ENCODE measurements around the gene WDR90. TPM values are rescaled to one million over a fixed set of nuclear protein-coding genes. Genes with fewer than 3 reads are reported as not detected.
"Not testable (repeated sequence)": the region's sequence is repeated elsewhere in the genome, so short reads cannot be mapped to it uniquely, and the experiment has no call there.

The WDR90 gene
- total RNA-seq, 1 donor from 2014 or later, result 75.9 TPM

DNA sequence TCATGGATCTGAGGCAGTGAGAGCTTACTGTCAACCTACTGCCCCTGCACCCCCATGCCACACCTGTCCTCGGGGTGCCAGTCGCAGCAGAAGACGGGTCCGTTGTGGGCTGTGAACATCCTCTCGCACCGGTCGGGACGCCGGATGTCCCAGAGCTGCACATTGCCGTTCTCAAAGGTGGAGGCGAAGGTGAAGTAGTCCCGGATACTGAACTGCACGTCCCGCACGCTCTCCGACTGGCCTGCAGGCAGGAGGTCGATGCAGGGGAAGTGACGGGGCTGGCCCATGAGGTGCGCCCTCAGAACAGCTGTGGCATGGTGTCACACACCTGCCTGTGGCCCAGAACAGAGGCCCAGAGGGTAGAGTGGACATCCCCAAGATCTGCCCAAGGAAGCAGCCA, 38.3 kb downstream of the WDR90 start:
- Mint-ChIP-seq H3K27ac (no peak overlapping the region), H3K27me3 (ENCODE audit: low read depth) (peaks cover 19% of the 10 kb centered on the region), H3K4me3 (peak overlapping the region; percentile 6), H3K36me3 (peaks cover 3% of the 10 kb centered on the region), H3K9me3 (no peaks in the 10 kb centered on the region), H3K4me1 (peaks cover 18% of the 10 kb centered on the region)
- TF ChIP-seq, protein P1, sequence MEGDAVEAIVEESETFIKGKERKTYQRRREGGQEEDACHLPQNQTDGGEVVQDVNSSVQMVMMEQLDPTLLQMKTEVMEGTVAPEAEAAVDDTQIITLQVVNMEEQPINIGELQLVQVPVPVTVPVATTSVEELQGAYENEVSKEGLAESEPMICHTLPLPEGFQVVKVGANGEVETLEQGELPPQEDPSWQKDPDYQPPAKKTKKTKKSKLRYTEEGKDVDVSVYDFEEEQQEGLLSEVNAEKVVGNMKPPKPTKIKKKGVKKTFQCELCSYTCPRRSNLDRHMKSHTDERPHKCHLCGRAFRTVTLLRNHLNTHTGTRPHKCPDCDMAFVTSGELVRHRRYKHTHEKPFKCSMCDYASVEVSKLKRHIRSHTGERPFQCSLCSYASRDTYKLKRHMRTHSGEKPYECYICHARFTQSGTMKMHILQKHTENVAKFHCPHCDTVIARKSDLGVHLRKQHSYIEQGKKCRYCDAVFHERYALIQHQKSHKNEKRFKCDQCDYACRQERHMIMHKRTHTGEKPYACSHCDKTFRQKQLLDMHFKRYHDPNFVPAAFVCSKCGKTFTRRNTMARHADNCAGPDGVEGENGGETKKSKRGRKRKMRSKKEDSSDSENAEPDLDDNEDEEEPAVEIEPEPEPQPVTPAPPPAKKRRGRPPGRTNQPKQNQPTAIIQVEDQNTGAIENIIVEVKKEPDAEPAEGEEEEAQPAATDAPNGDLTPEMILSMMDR (IDR thresholded peaks at IDR 0.05; ENCODE audit: unreplicated experiment), result no peak
- DNase-seq (ENCODE audit: low spot score in 2 of 2, unreplicated experiment in 2 of 2), result no peak

DNA sequence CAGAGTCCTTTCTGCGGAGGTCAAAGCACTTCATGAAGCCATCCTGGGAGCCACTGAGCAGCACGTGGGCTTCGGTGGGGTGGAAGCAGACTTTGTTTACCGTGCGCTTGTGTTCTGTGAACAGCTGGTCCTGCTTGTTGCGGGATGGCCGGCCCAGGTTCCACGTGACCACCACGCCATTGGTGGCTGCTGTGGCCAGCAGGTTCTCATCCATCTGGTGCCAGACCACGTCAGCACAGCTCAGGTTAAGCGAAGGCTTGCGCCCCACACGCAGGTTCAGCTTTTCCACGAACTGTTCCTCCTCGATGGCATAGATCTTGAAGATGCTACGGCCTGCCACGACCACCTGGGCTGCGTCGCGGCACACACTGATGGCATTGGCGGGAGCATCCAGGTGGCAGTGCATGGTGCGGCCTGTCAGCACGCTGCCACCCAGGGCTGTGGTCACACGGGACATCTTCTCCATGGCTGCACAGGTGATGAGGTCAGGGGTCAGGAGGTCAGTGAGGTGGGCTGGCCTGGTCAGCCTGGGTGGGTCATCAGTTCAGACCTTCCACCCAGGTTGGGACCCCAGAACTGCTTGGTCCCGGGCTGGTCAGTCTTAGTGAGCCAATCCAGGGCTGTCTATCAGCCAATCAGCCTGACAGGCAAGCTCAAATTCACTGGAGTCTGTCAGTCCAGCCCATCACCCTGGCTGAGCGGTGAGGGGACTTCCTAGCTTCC, 40.2 kb downstream of the WDR90 start:
- no peak overlapping the region for H3K27ac Mint-ChIP-seq

DNA sequence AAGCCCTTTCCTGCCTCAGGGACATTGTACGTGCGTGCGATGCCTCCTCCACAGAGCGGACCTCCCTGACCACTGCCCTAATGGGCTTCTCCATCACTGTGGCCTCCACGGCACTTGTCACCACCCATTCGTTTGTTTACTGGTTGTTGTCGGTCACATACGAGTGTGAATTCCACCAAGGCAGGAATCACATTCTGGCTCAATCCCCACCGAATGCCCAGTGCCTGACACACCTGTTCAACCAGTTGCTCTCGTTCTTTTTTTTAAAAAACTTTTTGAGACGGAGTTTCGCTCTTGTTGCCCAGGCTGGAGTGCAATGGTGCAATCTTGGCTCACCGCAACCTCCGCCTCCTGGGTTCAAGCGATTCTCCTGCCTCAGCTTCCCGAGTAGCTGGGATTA, 42.1 kb downstream of the WDR90 start:
- DNase-seq (ENCODE audit: low spot score in 2 of 2, unreplicated experiment in 2 of 2); H3K27ac Mint-ChIP-seq: not testable (repeated sequence)
- peaks cover 51% of the 10 kb centered on the region for H3K27me3 Mint-ChIP-seq (ENCODE audit: low read depth)

More for the DNA sequence above, 40.2 kb downstream of the WDR90 start:
- Mint-ChIP-seq H3K4me1 (peaks cover 17% of the 10 kb centered on the region), H3K9me3 (no peaks in the 10 kb centered on the region), H3K4me3 (peak overlapping the region; percentile 89), H3K36me3 (peaks cover 2% of the 10 kb centered on the region), H3K27me3 (ENCODE audit: low read depth) (peaks cover 35% of the 10 kb centered on the region)
- TF ChIP-seq, protein P1 (IDR thresholded peaks at IDR 0.05; ENCODE audit: unreplicated experiment), result no peak
- no peak for DNase-seq (ENCODE audit: low spot score in 2 of 2, unreplicated experiment in 2 of 2)

DNA sequence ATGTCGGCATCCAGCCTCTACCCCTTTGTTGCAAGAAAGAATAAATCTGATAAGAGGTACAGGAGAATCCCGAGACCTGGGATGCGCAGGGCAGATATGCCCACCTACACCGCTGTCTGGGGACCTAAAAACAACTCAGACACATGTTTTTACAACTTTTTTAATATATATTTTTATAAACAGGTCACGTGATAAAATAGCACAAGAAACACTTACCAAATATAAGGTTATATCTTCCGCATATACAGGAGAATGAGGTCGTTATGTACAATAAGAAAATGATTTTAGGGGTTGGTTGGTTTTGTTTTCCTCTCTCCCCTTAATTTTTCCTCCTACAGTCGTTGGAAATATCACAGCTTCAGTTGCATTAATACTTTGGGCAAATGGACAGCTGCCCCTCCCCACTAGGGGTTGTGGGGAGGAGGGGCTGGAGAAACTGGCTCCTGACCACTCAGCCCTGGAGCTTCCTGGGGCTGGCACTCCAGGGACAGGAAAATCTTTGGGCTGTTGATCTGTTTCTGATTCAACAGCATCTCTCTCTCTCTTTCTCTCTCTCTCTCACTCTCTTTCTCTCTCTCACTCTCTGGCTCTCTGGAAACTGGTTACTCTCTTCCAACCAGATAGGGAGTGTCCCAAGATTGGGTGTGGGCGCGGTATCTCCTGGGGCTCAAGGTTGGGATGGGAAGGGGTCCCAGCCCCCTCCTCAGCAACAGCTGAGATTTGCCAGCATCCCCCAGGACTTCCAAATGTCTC, 43.4 kb downstream of the WDR90 start:
- DNase-seq (ENCODE audit: low spot score in 2 of 2, unreplicated experiment in 2 of 2), result no peak
- Mint-ChIP-seq H3K27ac (no peak overlapping the region), H3K9me3 (no peaks in the 10 kb centered on the region), H3K4me1 (peaks cover 20% of the 10 kb centered on the region), H3K36me3 (no peaks in the 10 kb centered on the region), H3K4me3 (peak overlapping the region; percentile 6), H3K27me3 (ENCODE audit: low read depth) (peaks cover 62% of the 10 kb centered on the region)
- TF ChIP-seq, protein P1 (IDR thresholded peaks at IDR 0.05; ENCODE audit: unreplicated experiment), result no peak

More for the DNA sequence above, 42.1 kb downstream of the WDR90 start:
- Mint-ChIP-seq H3K4me3 (peak overlapping the region; percentile 89), H3K4me1 (peaks cover 20% of the 10 kb centered on the region)
- H3K9me3 Mint-ChIP-seq, H3K36me3 Mint-ChIP-seq: not testable (repeated sequence)

DNA sequence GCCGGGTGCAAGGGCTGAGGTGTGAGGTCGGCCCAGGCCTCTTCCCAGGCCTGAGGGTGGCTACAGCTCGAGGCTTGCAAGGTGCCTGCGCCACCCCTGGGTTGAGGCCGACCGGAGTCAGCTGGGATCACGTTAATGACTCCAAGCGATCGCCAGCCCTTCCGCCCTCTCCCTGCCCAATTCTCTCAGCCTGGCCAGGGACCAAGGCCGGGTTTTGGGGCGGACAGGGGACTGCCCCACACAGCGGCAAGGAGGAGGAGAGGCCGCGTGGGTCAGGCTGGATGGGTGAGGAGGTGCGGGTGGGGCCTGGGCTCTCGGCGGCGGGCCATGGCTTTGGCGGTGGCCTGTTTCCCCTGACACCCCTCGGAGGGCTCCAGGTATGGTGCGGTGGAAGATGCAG, 44.2 kb downstream of the WDR90 start:
- no peaks in the 10 kb centered on the region for H3K36me3 Mint-ChIP-seq
- no peaks in the 10 kb centered on the region for H3K9me3 Mint-ChIP-seq
- DNase-seq (ENCODE audit: low spot score in 2 of 2, unreplicated experiment in 2 of 2), result no peak
- TF ChIP-seq, protein P1 (IDR thresholded peaks at IDR 0.05; ENCODE audit: unreplicated experiment), result no peak
- H3K4me1 Mint-ChIP-seq, result peaks cover 20% of the 10 kb centered on the region
- H3K4me3 Mint-ChIP-seq, result no peak overlapping the region
- peaks cover 71% of the 10 kb centered on the region for H3K27me3 Mint-ChIP-seq (ENCODE audit: low read depth)
- no peak overlapping the region for H3K27ac Mint-ChIP-seq

DNA sequence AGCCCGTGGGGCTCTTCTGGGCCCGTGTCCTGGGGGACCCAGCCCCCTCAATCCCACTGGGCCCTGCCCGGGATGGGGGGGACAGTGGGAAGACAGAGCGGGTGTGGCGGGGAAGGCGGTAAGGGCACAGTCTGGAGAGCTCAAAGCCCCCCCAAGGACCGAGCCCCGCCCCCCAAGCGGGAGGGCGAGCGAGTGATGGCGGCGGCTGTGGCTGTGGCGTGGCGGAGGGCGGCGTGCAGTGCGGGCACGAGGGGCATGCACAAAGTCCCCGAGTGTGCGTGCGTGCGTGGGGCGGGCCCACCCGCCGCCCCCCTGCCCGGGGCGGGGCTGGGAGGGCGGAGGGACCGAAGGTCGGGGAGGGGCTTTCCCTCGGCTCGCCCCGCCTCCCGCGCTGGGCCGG, 44.6 kb downstream of the WDR90 start:
- no peaks in the 10 kb centered on the region for H3K9me3 Mint-ChIP-seq
- no peaks in the 10 kb centered on the region for H3K36me3 Mint-ChIP-seq
- peaks cover 18% of the 10 kb centered on the region for H3K4me1 Mint-ChIP-seq
- no peak overlapping the region for H3K4me3 Mint-ChIP-seq
- H3K27ac Mint-ChIP-seq, result no peak overlapping the region
- DNase-seq (ENCODE audit: low spot score in 2 of 2, unreplicated experiment in 2 of 2), result no peak
- TF ChIP-seq, protein P1 (IDR thresholded peaks at IDR 0.05; ENCODE audit: unreplicated experiment), result no peak
- peaks cover 75% of the 10 kb centered on the region for H3K27me3 Mint-ChIP-seq (ENCODE audit: low read depth)

Data from mesothelial cell of epicardium (in vitro differentiated cells).